ENCODE results near the gene ALG2.

DNA sequence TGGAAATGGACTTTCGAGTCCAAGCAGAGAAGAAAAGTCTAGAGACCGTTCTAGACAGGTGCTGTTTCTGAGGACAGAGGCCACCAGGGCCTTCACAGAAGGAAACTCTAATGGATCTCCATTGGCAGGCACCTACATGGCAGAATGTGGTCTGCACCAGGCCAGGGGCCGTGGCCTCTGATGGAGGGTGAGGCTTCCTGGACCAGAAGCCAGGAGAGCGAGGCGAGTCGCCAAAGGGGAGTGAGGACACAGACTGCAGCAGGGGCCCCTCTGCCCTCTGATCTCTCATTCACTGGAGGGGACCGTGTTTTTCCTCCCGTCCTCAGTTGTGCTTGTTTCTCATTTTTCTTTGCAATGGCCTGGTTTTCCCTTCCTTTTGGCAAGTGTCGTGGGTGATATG, 41.1 kb downstream of the ALG2 start:
- TF ChIP-seq POLR2AphosphoS5 (IDR thresholded peaks at IDR 0.05) (no peak), POLR2A (IDR thresholded peaks at IDR 0.05) (no peak)
- TF ChIP-seq, protein P1, sequence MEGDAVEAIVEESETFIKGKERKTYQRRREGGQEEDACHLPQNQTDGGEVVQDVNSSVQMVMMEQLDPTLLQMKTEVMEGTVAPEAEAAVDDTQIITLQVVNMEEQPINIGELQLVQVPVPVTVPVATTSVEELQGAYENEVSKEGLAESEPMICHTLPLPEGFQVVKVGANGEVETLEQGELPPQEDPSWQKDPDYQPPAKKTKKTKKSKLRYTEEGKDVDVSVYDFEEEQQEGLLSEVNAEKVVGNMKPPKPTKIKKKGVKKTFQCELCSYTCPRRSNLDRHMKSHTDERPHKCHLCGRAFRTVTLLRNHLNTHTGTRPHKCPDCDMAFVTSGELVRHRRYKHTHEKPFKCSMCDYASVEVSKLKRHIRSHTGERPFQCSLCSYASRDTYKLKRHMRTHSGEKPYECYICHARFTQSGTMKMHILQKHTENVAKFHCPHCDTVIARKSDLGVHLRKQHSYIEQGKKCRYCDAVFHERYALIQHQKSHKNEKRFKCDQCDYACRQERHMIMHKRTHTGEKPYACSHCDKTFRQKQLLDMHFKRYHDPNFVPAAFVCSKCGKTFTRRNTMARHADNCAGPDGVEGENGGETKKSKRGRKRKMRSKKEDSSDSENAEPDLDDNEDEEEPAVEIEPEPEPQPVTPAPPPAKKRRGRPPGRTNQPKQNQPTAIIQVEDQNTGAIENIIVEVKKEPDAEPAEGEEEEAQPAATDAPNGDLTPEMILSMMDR (IDR thresholded peaks at IDR 0.05), result no peak
